NB4 (cell line): ENCODE measurements around the gene UBA3.

ENCODE experiments used
- CTCF ChIP-seq: IDR thresholded peaks from one replicate; pipeline ENCODE4 v1.5.1; 2012; ENCODE audit warnings: low read depth, low read length
- MAX ChIP-seq: IDR thresholded peaks from 2 replicates; pipeline ENCODE4 v1.6.1; 2011; ENCODE audit warnings: low read depth, low read length

DNA sequence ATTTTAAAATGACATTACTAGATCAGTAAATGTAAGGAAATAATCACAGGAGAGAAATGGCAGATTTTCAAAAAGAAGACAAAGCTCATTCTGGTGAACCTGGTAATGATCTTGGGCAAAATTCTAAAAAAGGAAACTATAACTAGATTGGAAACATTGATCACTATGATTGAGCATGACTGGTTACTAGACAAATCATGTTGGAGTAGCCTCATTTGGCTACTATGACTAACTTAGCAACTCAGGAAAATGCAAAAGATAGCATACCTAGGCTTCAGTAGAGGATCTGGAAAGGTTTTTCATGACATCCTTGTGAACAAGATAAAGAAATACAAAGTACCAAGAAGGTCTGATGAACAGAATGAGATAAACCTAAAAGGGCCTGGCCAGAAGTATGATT is 20.5 kb downstream of the UBA3 start:
- TF ChIP-seq MAX (no peak), CTCF (no peak)
